Activated CD8-positive, alpha-beta memory T cell treated with anti-CD3 and anti-CD28 coated beads for 24 hours (primary cell): ENCODE results near the gene MAP3K8.

Source experiments
- DNase-seq: peaks from one replicate; pipeline ENCODE4 v3.0.0-alpha.2; 2020

Gene MAP3K8

GRCh38 chr10:30433730-30434272 lies at the start of gene MAP3K8:
TSS of gene MAP3K8 (plus strand) at chr10:30434184. CDS start at chr10:30438939, 4,755 bp downstream.
- peak; percentile 94 for DNase-seq

GRCh38 chr10:30384701-30385201 lies 49.2 kb upstream of the MAP3K8 start:
- no peak for DNase-seq

GRCh38 chr10:30386801-30387588 lies 47.0 kb upstream of the MAP3K8 start:
- no peak for DNase-seq

- DNase-seq, result no peak
Observed at GRCh38 chr10:30387646-30388243, 46.2 kb upstream of the MAP3K8 start.

- no peak for DNase-seq
Observed at GRCh38 chr10:30389543-30389942, 44.4 kb upstream of the MAP3K8 start.

- no peak for DNase-seq
Observed at GRCh38 chr10:30390207-30390606, 43.8 kb upstream of the MAP3K8 start.

- no peak for DNase-seq
Observed at GRCh38 chr10:30391266-30391665, 42.7 kb upstream of the MAP3K8 start.

GRCh38 chr10:30392564-30392990 lies 41.4 kb upstream of the MAP3K8 start:
- peak; percentile 90 for DNase-seq

GRCh38 chr10:30396293-30396692 lies 37.7 kb upstream of the MAP3K8 start:
- DNase-seq, result no peak

- no peak for DNase-seq
Observed at GRCh38 chr10:30396698-30397097, 37.3 kb upstream of the MAP3K8 start.

GRCh38 chr10:30398193-30398592 lies 35.8 kb upstream of the MAP3K8 start:
- no peak for DNase-seq

GRCh38 chr10:30398788-30399187 lies 35.2 kb upstream of the MAP3K8 start:
- DNase-seq, result no peak

GRCh38 chr10:30403494-30403893 lies 30.5 kb upstream of the MAP3K8 start:
- no peak for DNase-seq

- DNase-seq, result no peak
Observed at GRCh38 chr10:30404540-30404939, 29.4 kb upstream of the MAP3K8 start.

- no peak for DNase-seq
Observed at GRCh38 chr10:30411263-30411662, 22.7 kb upstream of the MAP3K8 start.

GRCh38 chr10:30412901-30413300 lies 21.1 kb upstream of the MAP3K8 start:
- DNase-seq, result no peak

GRCh38 chr10:30413996-30414576 lies 19.9 kb upstream of the MAP3K8 start:
- no peak for DNase-seq

GRCh38 chr10:30415593-30415992 lies 18.4 kb upstream of the MAP3K8 start:
- DNase-seq, result no peak

- DNase-seq, result no peak
Observed at GRCh38 chr10:30417301-30417700, 16.7 kb upstream of the MAP3K8 start.

- no peak for DNase-seq
Observed at GRCh38 chr10:30420266-30420665, 13.7 kb upstream of the MAP3K8 start.

- no peak for DNase-seq
Observed at GRCh38 chr10:30420766-30421165, 13.2 kb upstream of the MAP3K8 start.

- DNase-seq, result no peak
Observed at GRCh38 chr10:30422151-30422695, 11.8 kb upstream of the MAP3K8 start.

- DNase-seq, result no peak
Observed at GRCh38 chr10:30422981-30423654, 10.9 kb upstream of the MAP3K8 start.
